Measurements from ENCODE around the gene NSG2.
"Not testable (repeated sequence)": the region's sequence is repeated elsewhere in the genome, so short reads cannot be mapped to it uniquely, and the experiment has no call there.

NSG2 gene

GRCh38 chr5:174045470-174046025, at the start of gene NSG2:
Gene NSG2, plus strand, starts transcription at chr5:174045706. Its CDS starts 1,050 bp downstream, at chr5:174046756.
- peak; percentile 0 for DNase-seq

- no peak for DNase-seq
Measured at GRCh38 chr5:173997331-173997730, 48.2 kb upstream of the NSG2 start.

- DNase-seq = no peak
Measured at GRCh38 chr5:173998531-173998930, 47.0 kb upstream of the NSG2 start.

DNA sequence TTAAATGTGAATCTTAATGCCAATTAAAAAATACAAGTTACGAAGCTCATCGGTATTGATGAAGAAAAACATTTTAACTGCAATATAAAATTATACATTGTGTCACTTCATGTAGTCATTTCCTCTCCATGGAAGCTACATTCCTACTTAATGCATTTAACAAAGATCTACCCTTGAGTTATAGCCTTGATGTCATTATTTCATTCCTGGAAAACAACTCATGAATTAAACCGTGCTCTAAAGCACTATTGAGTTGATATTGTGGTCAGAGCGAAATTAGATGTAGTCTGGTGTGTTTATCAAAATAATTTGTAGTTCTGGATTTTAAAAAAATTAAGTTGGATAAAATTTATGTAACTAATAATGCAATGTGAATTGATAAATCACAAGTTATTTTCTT, 45.4 kb upstream of the NSG2 start:
- no peak for DNase-seq

- no peak for DNase-seq
Measured at GRCh38 chr5:174003795-174004194, 41.7 kb upstream of the NSG2 start.

DNA sequence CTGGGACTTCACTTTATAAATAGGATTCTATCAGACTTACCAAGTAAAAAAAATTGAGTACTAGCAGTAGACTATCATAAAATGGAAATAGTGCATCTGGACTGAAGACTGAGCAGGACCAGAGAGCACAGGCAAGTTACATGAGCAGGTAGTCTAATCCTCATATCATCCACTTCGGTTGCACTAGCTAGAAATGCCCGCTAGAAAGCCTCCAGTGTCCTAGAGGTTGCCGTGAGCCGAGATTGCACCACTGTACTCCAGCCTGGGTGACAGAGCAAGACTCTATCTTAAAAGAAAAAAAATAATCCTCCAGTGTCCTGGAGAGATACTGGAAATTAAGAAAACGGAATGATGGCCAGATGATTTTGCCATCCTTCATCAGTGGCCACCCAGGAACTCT, 36.6 kb upstream of the NSG2 start:
- no peak for DNase-seq

DNA sequence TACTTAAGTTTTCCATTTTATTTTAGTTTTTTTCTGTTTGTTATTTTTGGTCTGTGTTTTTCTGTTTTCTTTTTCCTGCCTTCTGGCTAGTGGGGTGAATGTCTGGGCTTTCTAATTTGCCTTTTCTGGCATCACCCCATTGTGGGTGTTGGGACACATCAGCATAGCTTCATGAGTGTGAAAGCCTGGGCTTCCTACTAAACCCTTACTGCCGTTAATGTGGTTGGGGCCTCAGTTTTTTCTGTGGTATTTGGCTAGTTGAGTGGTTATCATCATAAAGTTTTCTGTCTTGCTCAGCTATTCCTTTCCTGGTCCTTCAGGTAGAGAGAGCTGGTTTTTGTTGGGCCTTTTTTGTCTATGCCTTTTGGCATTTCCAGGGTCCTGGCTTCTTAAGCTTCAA, 35.1 kb upstream of the NSG2 start:
- no peak for DNase-seq

DNA sequence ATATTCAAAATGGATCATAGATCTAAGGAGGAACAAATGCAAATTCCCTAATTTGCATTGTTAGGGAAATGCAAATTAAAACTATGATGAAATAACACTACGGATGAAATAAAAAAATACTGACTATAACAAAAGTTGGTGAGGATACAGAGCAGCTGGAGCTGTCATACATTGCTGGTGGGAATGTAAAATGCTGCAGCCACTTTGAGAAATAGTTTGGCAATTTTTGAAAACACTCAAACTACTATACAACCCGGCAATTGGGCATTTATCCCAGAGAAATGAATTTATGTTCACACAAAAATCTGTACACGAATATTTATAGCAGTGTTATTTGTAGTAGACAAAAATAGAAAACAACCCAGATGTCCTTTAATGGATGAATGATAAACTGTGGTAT, 34.1 kb upstream of the NSG2 start:
- no peak for DNase-seq

DNA sequence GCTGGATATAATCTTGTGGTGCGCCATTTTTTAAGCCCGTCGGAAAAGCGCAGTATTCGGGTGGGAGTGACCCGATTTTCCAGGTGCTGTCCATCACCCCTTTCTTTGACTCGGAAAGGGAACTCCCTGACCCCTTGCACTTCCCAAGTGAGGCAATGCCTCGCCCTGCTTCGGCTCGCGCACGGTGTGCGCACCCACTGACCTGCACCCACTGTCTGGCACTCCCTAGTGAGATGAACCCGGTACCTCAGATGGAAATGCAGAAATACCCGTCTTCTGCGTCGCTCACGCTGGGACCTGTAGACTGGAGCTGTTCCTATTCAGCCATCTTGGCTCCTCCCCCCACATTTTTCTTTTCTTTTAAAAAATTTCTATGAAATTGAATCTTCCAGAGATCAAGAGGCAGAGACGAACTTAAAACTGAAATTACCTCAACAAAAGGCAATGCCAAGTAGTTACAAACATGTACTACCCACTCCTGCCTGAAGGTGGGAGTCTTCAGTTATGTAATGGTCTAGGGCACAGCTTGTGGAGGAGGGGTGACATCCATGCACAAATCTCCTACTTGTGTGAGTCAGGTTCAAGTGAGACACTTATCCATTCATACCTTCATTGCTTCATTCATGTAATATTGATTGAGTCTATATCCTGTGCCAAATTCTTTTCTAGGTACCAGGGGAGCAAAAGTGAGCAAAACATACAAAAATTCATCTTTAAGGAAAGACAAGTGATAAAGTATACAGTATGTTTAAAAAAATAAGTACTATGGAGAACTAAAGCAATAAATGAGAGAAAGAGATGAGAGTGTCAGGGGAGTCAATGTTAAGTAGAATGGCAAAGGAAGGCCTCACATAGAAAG, 25.2 kb upstream of the NSG2 start:
- DNase-seq = not testable (repeated sequence)

- no peak for DNase-seq
Measured at GRCh38 chr5:174020928-174021304, 24.6 kb upstream of the NSG2 start.

DNA sequence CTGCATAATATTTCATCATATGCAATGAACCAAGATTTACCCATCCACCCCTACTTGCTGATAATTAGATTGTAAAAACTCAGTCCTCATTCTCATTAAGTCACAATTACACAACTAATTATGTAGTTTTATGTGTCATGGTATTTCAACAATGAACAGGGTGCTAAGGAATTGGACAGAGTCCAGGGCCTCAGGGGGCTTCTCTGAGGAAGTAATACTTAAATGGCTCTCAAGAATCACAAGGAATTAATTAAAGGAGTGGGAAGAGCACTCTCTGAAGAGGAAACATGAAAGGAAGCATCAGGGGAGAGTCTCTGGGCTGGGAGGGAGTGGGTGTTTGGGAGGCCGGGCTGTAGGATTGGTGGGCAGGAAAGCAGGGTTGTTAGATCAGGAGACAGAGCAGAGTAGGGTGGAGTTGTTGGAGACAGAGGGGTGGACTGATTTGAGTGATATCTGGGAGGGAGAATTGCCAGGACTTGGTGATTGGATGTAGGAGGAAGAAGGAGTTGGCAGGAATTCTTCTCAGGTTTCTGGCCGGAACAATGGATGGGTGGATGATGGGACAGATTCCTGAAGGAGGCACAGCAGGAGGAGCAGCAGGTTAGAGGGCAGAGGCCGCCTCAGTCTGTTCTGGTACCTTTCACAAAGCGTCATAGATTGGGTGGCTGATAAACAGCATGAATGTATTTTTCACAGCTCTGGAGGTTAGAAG, 23.0 kb upstream of the NSG2 start:
- no peak for DNase-seq

- no peak for DNase-seq
Measured at GRCh38 chr5:174030286-174030685, 15.2 kb upstream of the NSG2 start.

DNA sequence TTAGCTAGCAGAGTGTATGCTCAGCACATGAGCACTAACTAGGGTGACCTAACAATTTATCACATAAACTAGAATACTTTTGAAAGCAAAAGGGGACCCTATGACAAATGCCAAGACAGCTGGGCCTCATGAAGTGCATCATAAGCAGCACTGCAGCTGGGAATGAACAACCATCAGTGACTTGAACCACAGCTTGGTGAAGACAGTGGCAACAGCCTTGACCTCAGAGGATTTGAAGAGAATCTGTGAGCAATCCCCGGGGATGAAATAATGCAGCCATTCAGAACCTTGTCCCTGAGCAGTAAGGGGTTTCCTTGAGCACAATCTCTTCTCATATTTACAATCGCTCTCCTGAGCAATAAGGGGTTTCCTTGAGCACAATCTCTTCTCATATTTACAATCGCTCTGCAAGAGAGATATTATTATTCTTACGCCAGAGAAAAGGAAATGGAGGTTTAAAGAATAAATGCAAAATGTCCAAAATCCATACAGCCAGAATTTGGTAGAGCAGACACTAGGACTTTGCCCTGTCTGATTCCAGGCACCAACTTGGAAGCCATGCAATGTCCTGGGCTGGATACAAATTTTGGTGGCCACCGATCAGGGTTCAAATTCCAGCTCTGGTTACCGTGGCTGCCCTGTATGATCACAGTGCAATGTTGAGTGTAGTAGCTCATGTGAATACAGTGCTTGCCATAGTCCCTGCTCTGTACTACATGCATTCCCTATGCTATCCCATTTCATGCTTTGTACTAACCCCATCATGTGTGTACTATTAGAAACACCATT, 846 bp upstream of the NSG2 start:
- no peak for DNase-seq

DNA sequence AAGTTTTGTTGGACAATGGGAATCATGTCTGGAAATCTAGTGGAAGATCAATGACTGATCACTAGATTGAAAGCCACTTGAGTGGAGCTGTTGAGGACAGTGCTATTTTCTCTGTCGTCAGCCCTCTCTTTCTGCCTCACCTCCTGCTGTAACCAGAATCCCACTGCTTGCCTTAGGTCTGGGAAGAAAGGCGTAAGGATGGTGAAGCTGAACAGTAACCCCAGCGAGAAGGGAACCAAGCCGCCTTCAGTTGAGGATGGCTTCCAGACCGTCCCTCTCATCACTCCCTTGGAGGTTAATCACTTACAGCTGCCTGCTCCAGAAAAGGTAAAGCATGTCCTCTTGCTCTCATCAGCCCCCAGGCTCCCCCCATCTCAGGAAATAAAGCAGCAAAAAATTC, 1.1 kb downstream of the NSG2 start:
- DNase-seq = no peak

DNA sequence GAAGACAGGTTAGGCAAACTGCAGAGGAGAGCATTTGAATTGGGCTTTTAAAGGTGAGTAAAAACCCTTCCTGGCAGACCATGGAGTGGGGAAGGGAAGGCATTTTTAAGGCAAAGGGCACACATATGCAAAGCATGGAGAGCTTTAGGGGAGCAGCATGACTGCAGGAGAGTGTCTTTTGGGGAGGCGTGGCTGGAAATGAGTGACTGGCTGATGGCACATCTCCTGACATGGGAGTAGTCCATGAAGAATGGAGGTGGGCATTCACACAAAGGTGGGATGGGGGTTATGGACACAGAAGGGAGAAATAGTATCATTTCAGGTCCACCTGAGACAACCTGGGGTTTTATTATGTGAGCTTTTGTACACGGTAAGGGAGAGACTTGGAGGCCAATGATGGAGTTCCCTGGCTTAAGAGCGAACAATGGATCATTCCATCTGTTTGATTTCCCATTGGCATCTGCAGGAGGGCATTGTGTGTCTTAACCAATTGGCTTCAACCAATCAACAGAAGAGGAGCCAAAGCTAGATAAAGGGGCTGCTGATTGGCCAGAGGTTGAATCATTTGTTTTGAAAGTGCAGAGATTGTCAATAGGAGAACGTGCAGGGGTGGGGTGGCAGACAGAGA, 2.1 kb downstream of the NSG2 start:
- no peak for DNase-seq

- no peak for DNase-seq
Measured at GRCh38 chr5:174052636-174053035, 7.1 kb downstream of the NSG2 start.

DNA sequence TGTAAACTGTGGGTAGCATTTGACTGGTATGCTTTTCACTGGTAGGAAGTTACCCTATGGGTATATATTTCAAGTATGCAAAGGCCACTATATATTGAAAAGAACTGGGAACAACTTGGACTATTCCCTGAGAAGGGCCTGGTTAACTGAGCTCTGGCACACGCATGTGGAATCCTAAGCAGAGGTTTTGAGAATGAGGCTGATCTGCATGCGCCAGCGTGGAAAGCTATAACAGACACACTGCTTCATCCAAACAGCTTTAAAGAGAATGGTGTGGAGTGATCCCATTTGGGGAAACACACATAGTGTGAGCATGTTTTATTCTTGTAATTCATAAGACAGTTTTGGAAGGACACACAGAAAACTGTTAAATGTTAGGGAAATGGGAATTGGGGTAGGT, 8.4 kb downstream of the NSG2 start:
- DNase-seq = no peak

GRCh38 chr5:174056064-174056847, 10.8 kb downstream of the NSG2 start:
- no peak for DNase-seq

- no peak for DNase-seq
Measured at GRCh38 chr5:174057206-174057605, 11.7 kb downstream of the NSG2 start.

- no peak for DNase-seq
Measured at GRCh38 chr5:174058433-174059122, 13.1 kb downstream of the NSG2 start.

DNA sequence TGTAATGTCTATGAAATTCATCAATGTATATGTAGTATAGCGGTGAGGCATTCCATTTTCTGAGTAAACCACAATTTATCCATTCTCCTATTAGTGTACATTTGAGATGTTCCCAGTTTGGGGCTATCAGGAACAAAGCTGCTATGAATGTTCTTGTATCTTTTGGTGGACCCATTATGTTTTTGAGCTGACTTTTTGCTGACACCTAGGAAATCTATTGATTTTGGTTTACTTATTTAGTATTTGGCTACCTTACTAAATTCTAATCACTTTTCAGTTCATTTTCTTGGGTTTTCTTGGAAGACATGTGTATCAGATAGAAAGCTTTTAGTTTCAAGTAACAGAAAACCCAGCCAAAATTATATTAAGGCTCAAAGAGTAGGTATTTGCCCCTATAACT, 13.7 kb downstream of the NSG2 start:
- no peak for DNase-seq

Measured in NCI-H1436 treated with DMSO at 0.1 percent for 48 hours (cell line).